ENCODE measurements around the gene PPID.

PPID gene

DNA sequence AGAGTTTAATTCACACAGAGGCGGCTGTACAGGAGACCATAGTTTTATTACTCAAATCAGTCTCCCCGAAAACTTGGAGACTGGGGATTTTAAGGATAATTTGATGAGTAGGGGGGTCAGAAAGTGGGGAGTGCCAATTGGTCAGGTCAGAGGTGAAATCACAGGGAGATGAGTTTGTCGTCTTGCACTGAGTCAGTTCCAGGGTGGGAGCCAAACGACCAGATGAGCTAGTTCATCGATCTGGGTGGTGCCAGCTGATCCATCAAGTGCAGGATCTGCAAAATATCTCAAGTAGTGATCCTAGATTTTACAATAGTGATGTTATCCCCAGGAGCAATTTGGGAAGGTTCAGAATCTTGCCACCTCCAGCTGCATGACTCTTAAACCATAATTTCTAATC is 47.1 kb downstream of the PPID start:
- H3K4me3 ChIP-seq (ENCODE audit: low read depth, low read length): no peak overlapping the region
- no peak for DNase-seq
- TF ChIP-seq, protein P1, sequence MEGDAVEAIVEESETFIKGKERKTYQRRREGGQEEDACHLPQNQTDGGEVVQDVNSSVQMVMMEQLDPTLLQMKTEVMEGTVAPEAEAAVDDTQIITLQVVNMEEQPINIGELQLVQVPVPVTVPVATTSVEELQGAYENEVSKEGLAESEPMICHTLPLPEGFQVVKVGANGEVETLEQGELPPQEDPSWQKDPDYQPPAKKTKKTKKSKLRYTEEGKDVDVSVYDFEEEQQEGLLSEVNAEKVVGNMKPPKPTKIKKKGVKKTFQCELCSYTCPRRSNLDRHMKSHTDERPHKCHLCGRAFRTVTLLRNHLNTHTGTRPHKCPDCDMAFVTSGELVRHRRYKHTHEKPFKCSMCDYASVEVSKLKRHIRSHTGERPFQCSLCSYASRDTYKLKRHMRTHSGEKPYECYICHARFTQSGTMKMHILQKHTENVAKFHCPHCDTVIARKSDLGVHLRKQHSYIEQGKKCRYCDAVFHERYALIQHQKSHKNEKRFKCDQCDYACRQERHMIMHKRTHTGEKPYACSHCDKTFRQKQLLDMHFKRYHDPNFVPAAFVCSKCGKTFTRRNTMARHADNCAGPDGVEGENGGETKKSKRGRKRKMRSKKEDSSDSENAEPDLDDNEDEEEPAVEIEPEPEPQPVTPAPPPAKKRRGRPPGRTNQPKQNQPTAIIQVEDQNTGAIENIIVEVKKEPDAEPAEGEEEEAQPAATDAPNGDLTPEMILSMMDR (IDR thresholded peaks at IDR 0.05; ENCODE audit: low read depth, low read length): no peak

DNA sequence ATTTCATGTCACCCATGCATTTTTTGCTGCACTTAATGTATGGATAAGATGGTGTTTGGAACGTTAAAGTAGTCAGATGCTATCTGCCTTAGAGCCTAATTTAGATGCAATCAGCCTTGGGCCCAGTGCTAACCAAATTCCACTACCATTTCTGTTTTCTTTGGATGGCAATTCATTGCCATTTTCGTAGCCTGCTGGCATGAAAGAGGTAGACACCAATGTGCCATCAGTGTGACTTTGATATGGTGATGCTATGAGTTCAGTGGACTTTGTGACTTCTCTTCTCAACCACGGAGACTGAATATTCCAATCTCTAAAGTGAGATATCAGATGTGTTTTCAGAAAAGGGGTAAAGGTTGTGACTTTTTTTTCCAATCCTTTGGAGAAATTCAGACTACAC is 49.6 kb downstream of the PPID start:
- Histone ChIP-seq H3K27me3 (ENCODE audit: insufficient read depth, low read depth, severe bottlenecking) (no peaks in the 10 kb centered on the region), H3K36me3 (peaks cover 15% of the 10 kb centered on the region), H3K4me3 (ENCODE audit: low read depth, low read length) (no peak overlapping the region), H3K27ac (no peak overlapping the region), H3K9me3 (ENCODE audit: severe bottlenecking) (no peaks in the 10 kb centered on the region)
- TF ChIP-seq, protein P1 (IDR thresholded peaks at IDR 0.05; ENCODE audit: low read depth, low read length): no peak
- no peak for DNase-seq

More for the DNA sequence above, 47.1 kb downstream of the PPID start:
- peaks cover 6% of the 10 kb centered on the region for H3K36me3 ChIP-seq
- no peak overlapping the region for H3K27ac ChIP-seq
- H3K27me3 ChIP-seq (ENCODE audit: insufficient read depth, low read depth, severe bottlenecking): no peaks in the 10 kb centered on the region
- H3K9me3 ChIP-seq (ENCODE audit: severe bottlenecking): no peaks in the 10 kb centered on the region

DNA sequence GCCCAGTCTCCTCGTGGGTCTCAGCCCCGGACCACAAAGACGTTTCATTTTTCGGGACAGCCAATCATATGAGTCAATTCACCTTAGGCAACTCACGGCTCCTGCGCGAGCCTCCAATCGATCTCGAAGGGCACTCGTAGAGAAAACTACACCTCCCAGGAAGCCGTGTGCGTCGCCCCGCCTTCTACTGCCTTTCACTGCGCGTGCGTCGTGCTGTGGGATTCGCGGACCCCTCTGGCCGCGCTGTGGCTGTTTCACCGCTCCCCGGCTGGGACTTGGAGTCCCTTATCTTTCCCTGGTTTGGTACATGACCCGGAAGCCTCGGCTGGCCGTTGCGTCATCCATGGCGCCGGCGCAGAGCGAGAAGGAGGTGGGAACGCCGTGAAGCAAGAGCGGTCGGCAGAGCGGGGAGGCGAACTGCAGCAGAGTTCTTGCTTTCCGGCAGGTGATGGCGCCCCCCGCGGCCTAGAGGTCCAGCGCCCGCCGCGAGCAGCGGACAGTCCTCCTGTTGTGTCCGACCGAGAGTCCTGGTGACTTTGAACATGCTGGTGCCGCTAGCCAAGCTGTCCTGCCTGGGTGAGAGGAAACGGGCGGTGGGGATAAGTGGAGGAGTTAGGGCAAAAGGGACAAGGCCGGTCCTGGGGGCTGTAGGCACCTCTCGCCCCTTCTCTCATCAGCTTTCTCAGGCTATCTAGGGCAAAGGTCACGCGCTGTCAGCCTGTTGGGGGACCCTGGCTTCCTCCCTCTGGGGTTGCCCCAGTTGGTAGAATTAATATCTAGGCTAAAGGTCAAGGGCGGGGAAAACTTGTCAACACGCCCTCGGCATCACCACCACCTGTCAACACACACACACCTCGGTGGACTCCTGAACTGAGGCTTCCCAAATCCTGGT is 51.0 kb downstream of the PPID start, which contains the start of gene ETFDH:
Gene ETFDH, plus strand, starts transcription at position 382 of the 892 bp plus-strand sequence. Its CDS starts 161 bp downstream, at position 543.
- H3K27me3 ChIP-seq (ENCODE audit: insufficient read depth, low read depth, severe bottlenecking): no peaks in the 10 kb centered on the region
- TF ChIP-seq, protein P1 (IDR thresholded peaks at IDR 0.05; ENCODE audit: low read depth, low read length): peak; percentile 90
- peak within 1 kb of the TSS; percentile 95 for H3K27ac ChIP-seq
- peak within 1 kb of the TSS; percentile 77 for H3K4me3 ChIP-seq (ENCODE audit: low read depth, low read length)
- H3K36me3 ChIP-seq: peaks cover 27% of the 10 kb centered on the region
- peak; percentile 100 for DNase-seq
- H3K9me3 ChIP-seq (ENCODE audit: severe bottlenecking): no peaks in the 10 kb centered on the region

DNA sequence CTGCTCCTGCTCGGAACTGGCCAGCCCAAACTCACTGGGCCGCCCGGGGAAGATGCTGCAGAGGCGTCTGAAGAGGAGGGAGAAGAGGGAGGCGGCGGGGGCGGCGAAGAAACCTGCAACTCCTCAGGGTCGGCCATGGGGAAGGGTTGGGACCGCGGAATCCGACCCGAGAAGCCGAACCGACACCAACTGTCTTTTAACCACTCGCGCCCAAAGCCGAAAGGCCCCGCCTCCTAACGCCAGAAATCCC is 51.6 kb downstream of the PPID start, which contains the start of gene C4orf46:
Gene C4orf46, minus strand, starts transcription at position 223 of the 250 bp plus-strand sequence. Its CDS starts 86 bp downstream, at position 137.
- TF ChIP-seq, protein P1 (IDR thresholded peaks at IDR 0.05; ENCODE audit: low read depth, low read length): no peak
- DNase-seq: no peak
- peak within 1 kb of the TSS; percentile 95 for H3K27ac ChIP-seq
- H3K4me3 ChIP-seq (ENCODE audit: low read depth, low read length): peak within 1 kb of the TSS; percentile 77
- peaks cover 33% of the 10 kb centered on the region for H3K36me3 ChIP-seq
- no peaks in the 10 kb centered on the region for H3K9me3 ChIP-seq (ENCODE audit: severe bottlenecking)
- H3K27me3 ChIP-seq (ENCODE audit: insufficient read depth, low read depth, severe bottlenecking): no peaks in the 10 kb centered on the region

DNA sequence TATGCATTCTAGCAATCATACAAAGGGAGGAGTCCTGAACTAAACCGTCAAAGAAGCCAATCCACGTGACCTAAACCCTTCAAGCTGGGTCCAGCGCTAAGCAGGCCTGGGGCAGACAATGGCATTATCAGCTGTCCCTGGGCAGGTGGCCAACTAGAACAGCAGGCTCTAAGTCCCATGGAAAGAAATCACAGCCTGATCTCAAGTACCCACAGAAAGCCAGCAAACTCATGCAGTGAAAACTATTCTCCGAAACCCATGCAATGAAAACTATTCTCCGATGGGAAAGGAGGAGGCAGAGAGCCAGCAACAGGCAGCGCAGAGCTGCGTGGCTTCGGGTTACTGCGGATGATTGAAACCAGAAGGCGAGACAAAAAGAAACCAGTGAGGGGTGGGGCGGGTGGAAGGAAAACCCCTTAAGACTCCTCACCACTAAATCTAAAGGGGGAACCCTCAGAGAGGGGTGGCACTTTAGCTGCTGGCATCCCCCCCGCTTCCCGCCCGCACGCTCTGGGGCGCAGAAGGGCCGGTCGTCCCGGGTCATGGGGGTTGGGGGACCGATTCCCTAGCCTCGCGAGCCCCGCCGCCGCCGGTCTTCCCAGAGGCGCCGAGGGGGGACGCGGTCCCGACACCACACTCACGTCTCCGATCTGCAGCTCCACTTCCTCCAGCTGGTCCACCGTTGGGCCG is 52.1 kb downstream of the PPID start:
- H3K27ac ChIP-seq: peak overlapping the region; percentile 95

More for the DNA sequence above, 52.1 kb downstream of the PPID start:
- Histone ChIP-seq H3K9me3 (ENCODE audit: severe bottlenecking) (no peaks in the 10 kb centered on the region), H3K36me3 (peaks cover 37% of the 10 kb centered on the region), H3K27me3 (ENCODE audit: insufficient read depth, low read depth, severe bottlenecking) (no peaks in the 10 kb centered on the region), H3K4me3 (ENCODE audit: low read depth, low read length) (peak overlapping the region; percentile 77)
- TF ChIP-seq, protein P1 (IDR thresholded peaks at IDR 0.05; ENCODE audit: low read depth, low read length): no peak
- DNase-seq: peak; percentile 91

Data from WERI-Rb-1 (cell line).